Measurements from ENCODE around the gene WNK2. TPM values are rescaled to one million over a fixed set of nuclear protein-coding genes. Genes with fewer than 3 reads are reported as not detected.

Gene WNK2
- total and polyA plus RNA-seq, 2 donors (not counting 3 experiments of a cell fraction or from before 2014, with no cell fraction given): not detected

- Histone ChIP-seq H3K4me1 (ENCODE audit: control insufficient read depth, extremely low read depth, insufficient read depth, low read length) (no peaks in the 10 kb centered on the region), H3K79me2 (ENCODE audit: control insufficient read depth, insufficient read depth, low read length) (no peaks in the 10 kb centered on the region), H3K9me1 (replicated peaks; ENCODE audit: control insufficient read depth, extremely low read depth, insufficient read depth, low read length) (no peaks in the 10 kb centered on the region), H3K9me3 (replicated peaks; ENCODE audit: control insufficient read depth, insufficient read depth, low read length) (no peaks in the 10 kb centered on the region), H2AFZ (ENCODE audit: low read depth, low read length) (no peak overlapping the region), H4K20me1 (replicated peaks; ENCODE audit: control insufficient read depth, extremely low read depth, insufficient read depth, low read length) (no peaks in the 10 kb centered on the region), H3K36me3 (ENCODE audit: control insufficient read depth in 2 of 2, extremely low read depth in 1 of 2, insufficient read depth in 2 of 2, low read length in 2 of 2) (no peaks in the 10 kb centered on the region), H3K4me3 (replicated peaks in 1 of 3; ENCODE audit: insufficient read depth in 1 of 3, low read depth in 1 of 3, low read length in 3 of 3) (no peak overlapping the region), H3K27ac (ENCODE audit: insufficient read depth, low read depth, low read length) (no peak overlapping the region), H3K9ac (replicated peaks; ENCODE audit: extremely low read depth, insufficient read depth, low read length) (no peak overlapping the region), H3K27me3 (ENCODE audit: control insufficient read depth in 2 of 2, insufficient read depth in 2 of 2, low read length in 2 of 2) (no peaks in the 10 kb centered on the region), H3K4me2 (ENCODE audit: insufficient read depth, low read length) (no peak overlapping the region)
- no peak for FAIRE-seq
- TF ChIP-seq GATA2 (IDR thresholded peaks at IDR 0.05; ENCODE audit: insufficient read depth, insufficient read length, low read depth, low read length) (no peak), EZH2 (IDR thresholded peaks at IDR 0.05; ENCODE audit: borderline replicate concordance, low read depth, low read length, severe bottlenecking) (no peak), JUN (IDR thresholded peaks at IDR 0.05; ENCODE audit: borderline replicate concordance, insufficient read depth, insufficient read length, low read depth) (no peak), POLR2AphosphoS5 (IDR thresholded peaks at IDR 0.05; ENCODE audit: insufficient read depth, low read depth, low read length) (no peak), POLR2A (IDR thresholded peaks at IDR 0.05; ENCODE audit: low read depth, low read length) (no peak), MYC (IDR thresholded peaks at IDR 0.05; ENCODE audit: low read depth, low read length) (no peak), FOS (IDR thresholded peaks at IDR 0.05; ENCODE audit: borderline replicate concordance, insufficient read depth, low read length) (no peak)
- TF ChIP-seq, protein P1, sequence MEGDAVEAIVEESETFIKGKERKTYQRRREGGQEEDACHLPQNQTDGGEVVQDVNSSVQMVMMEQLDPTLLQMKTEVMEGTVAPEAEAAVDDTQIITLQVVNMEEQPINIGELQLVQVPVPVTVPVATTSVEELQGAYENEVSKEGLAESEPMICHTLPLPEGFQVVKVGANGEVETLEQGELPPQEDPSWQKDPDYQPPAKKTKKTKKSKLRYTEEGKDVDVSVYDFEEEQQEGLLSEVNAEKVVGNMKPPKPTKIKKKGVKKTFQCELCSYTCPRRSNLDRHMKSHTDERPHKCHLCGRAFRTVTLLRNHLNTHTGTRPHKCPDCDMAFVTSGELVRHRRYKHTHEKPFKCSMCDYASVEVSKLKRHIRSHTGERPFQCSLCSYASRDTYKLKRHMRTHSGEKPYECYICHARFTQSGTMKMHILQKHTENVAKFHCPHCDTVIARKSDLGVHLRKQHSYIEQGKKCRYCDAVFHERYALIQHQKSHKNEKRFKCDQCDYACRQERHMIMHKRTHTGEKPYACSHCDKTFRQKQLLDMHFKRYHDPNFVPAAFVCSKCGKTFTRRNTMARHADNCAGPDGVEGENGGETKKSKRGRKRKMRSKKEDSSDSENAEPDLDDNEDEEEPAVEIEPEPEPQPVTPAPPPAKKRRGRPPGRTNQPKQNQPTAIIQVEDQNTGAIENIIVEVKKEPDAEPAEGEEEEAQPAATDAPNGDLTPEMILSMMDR (IDR thresholded peaks at IDR 0.05; ENCODE audit: extremely low read depth in 1 of 2, insufficient read depth in 1 of 2, low read depth in 1 of 2, low read length in 2 of 2): no peak
- TF ChIP-seq, protein P2, sequence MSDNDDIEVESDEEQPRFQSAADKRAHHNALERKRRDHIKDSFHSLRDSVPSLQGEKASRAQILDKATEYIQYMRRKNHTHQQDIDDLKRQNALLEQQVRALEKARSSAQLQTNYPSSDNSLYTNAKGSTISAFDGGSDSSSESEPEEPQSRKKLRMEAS (IDR thresholded peaks at IDR 0.05; ENCODE audit: insufficient read depth, insufficient read length): no peak
- intact Hi-C loops (cut with micrococcal nuclease) (no loop called here), dilution Hi-C loops (cut with MboI; ENCODE audit: extremely low pct_ligation_motif_present, low sequenced_read_pairs) (no loop called here)
- POLR2A ChIA-PET: no interaction called here
- CTCF ChIA-PET: interaction anchor here (1.6 kb wide), 1 partner anchor 293 kb away, joined by 6 read pairs; no protein-coding TSS in a partner anchor
- BruUV-seq (replicated peaks): no TSS peak
- no peak for DNase-seq (ENCODE audit: low read depth, low spot score)
Observed at GRCh38 chr9:93296889-93297480, 113.0 kb downstream of the WNK2 start.

Measured in endothelial cell of umbilical vein (primary cell).